K562 (cell line): ENCODE data around the gene HOXD12. TPM values are rescaled to one million over a fixed set of nuclear protein-coding genes. Genes with fewer than 3 reads are reported as not detected.

Source experiments
- ASH1L ChIP-seq: fragments of 450-650 bp; IDR thresholded peaks from 2 replicates; pipeline ENCODE4 v1.6.1; 2018; ENCODE audit warnings: borderline replicate concordance, mild to moderate bottlenecking, low read depth; ENCODE audit not compliant: partially characterized antibody
- BMI1 ChIP-seq: fragments of 150-350 bp; IDR thresholded peaks from 2 replicates; pipeline ENCODE4 v1.6.1; 2014; ENCODE audit warnings: low read length
- C11orf30 ChIP-seq: fragments of 450-650 bp; IDR thresholded peaks from 2 replicates; pipeline ENCODE4 v1.6.1; 2016; ENCODE audit warnings: low read depth, mild to moderate bottlenecking
- EWSR1 ChIP-seq: fragments of 450-650 bp; IDR thresholded peaks from 2 replicates; pipeline ENCODE4 v1.6.1; 2018; ENCODE audit warnings: borderline replicate concordance, mild to moderate bottlenecking, low read depth, moderate library complexity; ENCODE audit not compliant: partially characterized antibody
- FOXA1 ChIP-seq: fragments of 450-650 bp; IDR thresholded peaks from 2 replicates; pipeline ENCODE4 v1.6.1; 2016; ENCODE audit warnings: mild to moderate bottlenecking, borderline replicate concordance
- HDGF ChIP-seq: fragments of 450-650 bp; IDR thresholded peaks from 2 replicates; pipeline ENCODE4 v1.6.1; 2016
- HINFP ChIP-seq: fragments of 450-650 bp; conservative IDR thresholded peaks from 2 replicates; pipeline ENCODE4 v1.6.1; 2016; ENCODE audit warnings: missing genetic modification characterization, low read depth, mild to moderate bottlenecking, control low read depth, missing compliant biosample characterization
- KLF6 ChIP-seq: fragments of 250-450 bp; sonication (Bioruptor Pico); IDR thresholded peaks from 2 replicates; pipeline ENCODE4 v1.4.0; 2020; ENCODE audit warnings: mild to moderate bottlenecking, moderate library complexity, borderline replicate concordance
- MEIS2 ChIP-seq: fragments of 450-650 bp; IDR thresholded peaks from 2 replicates; pipeline ENCODE4 v1.6.1; 2014; ENCODE audit warnings: mild to moderate bottlenecking; ENCODE audit not compliant: partially characterized antibody
- MTA3 ChIP-seq: fragments of 450-650 bp; formaldehyde crosslinking; IDR thresholded peaks from 2 replicates; pipeline ENCODE4 v1.6.1; 2017; ENCODE audit warnings: mild to moderate bottlenecking, borderline replicate concordance
- POLR2AphosphoS5 ChIP-seq: IDR thresholded peaks from 2 replicates; pipeline ENCODE4 v1.6.1; 2011; ENCODE audit warnings: mild to moderate bottlenecking, low read depth, low read length, moderate library complexity; ENCODE audit not compliant: control insufficient read depth, insufficient read depth
- RNF2 ChIP-seq: sonication (generic); IDR thresholded peaks from 2 replicates; pipeline ENCODE4 v1.6.1; 2016
- SRF ChIP-seq, 2 experiments: fragments of 250-450, 450-650 bp in 1 of 2; sonication (Bioruptor Pico) in 1 of 2; sonication (generic) in 1 of 2; formaldehyde crosslinking; IDR thresholded peaks; 2 replicates each; pipeline versions ENCODE4 v1.5.0 to v1.5.1; 2020 to 2022; ENCODE audit warnings: mild to moderate bottlenecking in 1 of 2, missing genetic modification reagents in 1 of 2
- TARDBP ChIP-seq: fragments of 450-650 bp; IDR thresholded peaks from 2 replicates; pipeline ENCODE4 v1.6.1; 2016
- ZFP36 ChIP-seq: fragments of 150-350 bp; IDR thresholded peaks from 2 replicates; pipeline ENCODE4 v1.6.1; 2018; ENCODE audit warnings: low read length, low read depth; ENCODE audit not compliant: partially characterized antibody
- ZNF384 ChIP-seq: IDR thresholded peaks from 2 replicates; pipeline ENCODE4 v1.6.1; 2012; ENCODE audit warnings: low read depth, low read length, improper control_type of control experiment
- ZNF511 ChIP-seq: sonication (generic); formaldehyde crosslinking; IDR thresholded peaks from 2 replicates; pipeline ENCODE4 v1.8.0; 2022; ENCODE audit warnings: mild to moderate bottlenecking, missing genetic modification reagents
- ZNF586 ChIP-seq: fragments of 450-650 bp; formaldehyde crosslinking; conservative IDR thresholded peaks from 2 replicates; pipeline ENCODE4 v1.4.0; 2020; ENCODE audit warnings: mild to moderate bottlenecking, moderate library complexity
- ZSCAN32 ChIP-seq: fragments of 450-650 bp; formaldehyde crosslinking; IDR thresholded peaks from 2 replicates; pipeline ENCODE4 v1.4.0; 2020; ENCODE audit warnings: mild to moderate bottlenecking, moderate library complexity
- polyA plus RNA-seq, 8 experiments: library from polyadenylated mRNA; depleted of rRNA in 4 of 8; stranded (reverse) in 5 of 8; unstranded in 3 of 8; fragments of >200 nt; fragmentation: Nextera tagmentation in 2 of 8; fragmentation: Illumina TruSeq in 1 of 8; extraction: Ambion mirVana in 2 of 8; extraction: Trizol in 1 of 8; gene quantifications; 2 replicates each; pipeline versions ENCODE4 v1.2.1 to v1.2.3, GENCODE V29; 2011 to 2014; ENCODE audit warnings: inconsistent platforms in 1 of 8, missing spikeins in 1 of 8
- total RNA-seq, 7 experiments: library from RNA; depleted of rRNA in 6 of 7; stranded (reverse); fragments of >200 nt in 6 of 7; fragmentation: Illumina TruSeq in 2 of 7; extraction: Trizol in 2 of 7; gene quantifications; 2 replicates each; pipeline versions ENCODE4 v1.2.1 to v1.2.3, GENCODE V29; 2011 to 2021; ENCODE audit warnings: low replicate concordance in 1 of 7
- TF ChIP-seq, protein P1 (sequence below): fragments of 250-450 bp; sonication (Bioruptor Pico); IDR thresholded peaks from 2 replicates; pipeline ENCODE4 v1.4.0; 2020
- TF ChIP-seq, protein P2 (sequence below): fragments of 450-650 bp; IDR thresholded peaks from 2 replicates; pipeline ENCODE4 v1.6.1; 2018; ENCODE audit warnings: mild to moderate bottlenecking, low read depth; ENCODE audit not compliant: partially characterized antibody

The HOXD12 gene
- total and polyA plus RNA-seq, 9 of the 15 experiments (the other 6 are each of a cell fraction or from before 2014, with no cell fraction given) = not detected

- TF ChIP-seq, protein P1, sequence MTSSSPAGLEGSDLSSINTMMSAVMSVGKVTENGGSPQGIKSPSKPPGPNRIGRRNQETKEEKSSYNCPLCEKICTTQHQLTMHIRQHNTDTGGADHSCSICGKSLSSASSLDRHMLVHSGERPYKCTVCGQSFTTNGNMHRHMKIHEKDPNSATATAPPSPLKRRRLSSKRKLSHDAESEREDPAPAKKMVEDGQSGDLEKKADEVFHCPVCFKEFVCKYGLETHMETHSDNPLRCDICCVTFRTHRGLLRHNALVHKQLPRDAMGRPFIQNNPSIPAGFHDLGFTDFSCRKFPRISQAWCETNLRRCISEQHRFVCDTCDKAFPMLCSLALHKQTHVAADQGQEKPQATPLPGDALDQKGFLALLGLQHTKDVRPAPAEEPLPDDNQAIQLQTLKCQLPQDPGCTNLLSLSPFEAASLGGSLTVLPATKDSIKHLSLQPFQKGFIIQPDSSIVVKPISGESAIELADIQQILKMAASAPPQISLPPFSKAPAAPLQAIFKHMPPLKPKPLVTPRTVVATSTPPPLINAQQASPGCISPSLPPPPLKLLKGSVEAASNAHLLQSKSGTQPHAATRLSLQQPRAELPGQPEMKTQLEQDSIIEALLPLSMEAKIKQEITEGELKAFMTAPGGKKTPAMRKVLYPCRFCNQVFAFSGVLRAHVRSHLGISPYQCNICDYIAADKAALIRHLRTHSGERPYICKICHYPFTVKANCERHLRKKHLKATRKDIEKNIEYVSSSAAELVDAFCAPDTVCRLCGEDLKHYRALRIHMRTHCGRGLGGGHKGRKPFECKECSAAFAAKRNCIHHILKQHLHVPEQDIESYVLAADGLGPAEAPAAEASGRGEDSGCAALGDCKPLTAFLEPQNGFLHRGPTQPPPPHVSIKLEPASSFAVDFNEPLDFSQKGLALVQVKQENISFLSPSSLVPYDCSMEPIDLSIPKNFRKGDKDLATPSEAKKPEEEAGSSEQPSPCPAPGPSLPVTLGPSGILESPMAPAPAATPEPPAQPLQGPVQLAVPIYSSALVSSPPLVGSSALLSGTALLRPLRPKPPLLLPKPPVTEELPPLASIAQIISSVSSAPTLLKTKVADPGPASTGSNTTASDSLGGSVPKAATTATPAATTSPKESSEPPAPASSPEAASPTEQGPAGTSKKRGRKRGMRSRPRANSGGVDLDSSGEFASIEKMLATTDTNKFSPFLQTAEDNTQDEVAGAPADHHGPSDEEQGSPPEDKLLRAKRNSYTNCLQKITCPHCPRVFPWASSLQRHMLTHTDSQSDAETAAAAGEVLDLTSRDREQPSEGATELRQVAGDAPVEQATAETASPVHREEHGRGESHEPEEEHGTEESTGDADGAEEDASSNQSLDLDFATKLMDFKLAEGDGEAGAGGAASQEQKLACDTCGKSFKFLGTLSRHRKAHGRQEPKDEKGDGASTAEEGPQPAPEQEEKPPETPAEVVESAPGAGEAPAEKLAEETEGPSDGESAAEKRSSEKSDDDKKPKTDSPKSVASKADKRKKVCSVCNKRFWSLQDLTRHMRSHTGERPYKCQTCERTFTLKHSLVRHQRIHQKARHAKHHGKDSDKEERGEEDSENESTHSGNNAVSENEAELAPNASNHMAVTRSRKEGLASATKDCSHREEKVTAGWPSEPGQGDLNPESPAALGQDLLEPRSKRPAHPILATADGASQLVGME = no peak
- TF ChIP-seq MTA3 (0 out of 2 replicates have a peak, but pooled peaks have one; percentile 45), HINFP (tag) (no peak), EWSR1 (no peak), MEIS2 (peak; percentile 22), HDGF (no peak), SRF (CRISPR knock-in tag; IDR thresholded peaks at IDR 0.05) (no peak; a peak in 1 of 4 replicates), ZNF586 (no peak), ZNF511 (CRISPR knock-in tag) (no peak), ZSCAN32 (no peak), FOXA1 (no peak), POLR2AphosphoS5 (no peak), KLF6 (CRISPR knock-in tag) (no peak), TARDBP (no peak), ASH1L (no peak), ZFP36 (peak; percentile 6), BMI1 (peak; percentile 51; the same call in 1 of the 2 replicates), ZNF384 (no peak), C11orf30 (0 out of 2 replicates have a peak, but pooled peaks have one; percentile 15), RNF2 (peak; percentile 63; the same call in 1 of the 2 replicates)
- TF ChIP-seq, protein P2, sequence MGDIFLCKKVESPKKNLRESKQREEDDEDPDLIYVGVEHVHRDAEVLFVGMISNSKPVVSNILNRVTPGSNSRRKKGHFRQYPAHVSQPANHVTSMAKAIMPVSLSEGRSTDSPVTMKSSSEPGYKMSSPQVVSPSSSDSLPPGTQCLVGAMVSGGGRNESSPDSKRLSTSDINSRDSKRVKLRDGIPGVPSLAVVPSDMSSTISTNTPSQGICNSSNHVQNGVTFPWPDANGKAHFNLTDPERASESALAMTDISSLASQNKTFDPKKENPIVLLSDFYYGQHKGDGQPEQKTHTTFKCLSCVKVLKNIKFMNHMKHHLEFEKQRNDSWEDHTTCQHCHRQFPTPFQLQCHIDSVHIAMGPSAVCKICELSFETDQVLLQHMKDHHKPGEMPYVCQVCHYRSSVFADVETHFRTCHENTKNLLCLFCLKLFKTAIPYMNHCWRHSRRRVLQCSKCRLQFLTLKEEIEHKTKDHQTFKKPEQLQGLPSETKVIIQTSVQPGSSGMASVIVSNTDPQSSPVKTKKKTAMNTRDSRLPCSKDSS = no peak
Observed at GRCh38 chr2:176075481-176075880, 24.1 kb upstream of the HOXD12 start (continued).
